ENCODE results near the gene PTPRD. TPM values are rescaled to one million over a fixed set of nuclear protein-coding genes. Genes with fewer than 3 reads are reported as not detected.

The PTPRD gene
- total RNA-seq, 1 experiment from 2014 or later, result 69.6 TPM

DNA sequence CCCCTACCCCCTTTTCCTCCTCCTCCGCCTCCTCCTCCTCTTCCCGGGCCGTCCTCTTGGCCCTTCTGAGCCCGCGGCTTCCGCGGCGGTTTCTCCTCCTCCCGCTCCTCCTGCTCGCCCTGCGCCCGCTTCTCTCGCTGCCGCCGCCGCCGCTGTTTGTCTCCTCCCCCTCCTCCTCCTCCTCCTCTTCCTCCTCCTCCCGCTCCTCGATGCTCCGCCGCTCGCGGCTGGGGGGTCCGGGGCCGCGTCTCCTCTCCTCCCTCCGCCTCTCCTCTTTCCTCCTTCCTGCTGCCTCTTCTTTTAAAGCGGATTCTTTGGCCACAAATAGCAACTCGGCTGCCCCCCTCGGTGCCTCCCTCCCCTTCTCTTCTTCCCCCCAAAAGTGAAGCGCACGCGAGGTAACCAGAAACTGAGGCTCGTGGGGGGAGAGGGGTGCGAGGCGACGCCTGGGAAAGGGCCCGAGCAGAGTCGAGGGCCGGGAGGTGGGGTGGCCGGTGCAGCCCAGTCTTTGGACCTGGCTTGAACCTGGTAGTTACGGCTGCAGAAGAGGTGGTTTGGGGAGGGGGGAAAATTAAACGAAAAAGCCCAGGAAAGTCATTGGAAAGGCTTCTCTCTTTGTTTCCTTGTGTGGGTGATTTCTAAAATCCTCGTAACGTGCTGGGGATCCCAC, 1754.7 kb downstream of the PTPRD start (continued):
- TF ChIP-seq EMX1 (CRISPR knock-in tag; IDR thresholded peaks at IDR 0.05) (0 out of 2 replicates have a peak, but pooled peaks have one; percentile 47), SP1 (CRISPR knock-in tag; conservative IDR thresholded peaks at IDR 0.05) (peak; percentile 64), ELF4 (CRISPR knock-in tag; IDR thresholded peaks at IDR 0.05; ENCODE audit: low read depth) (peak; percentile 61; the same call in 1 of the 2 replicates), ZNF232 (CRISPR knock-in tag; IDR thresholded peaks at IDR 0.05) (0 out of 2 replicates have a peak, but pooled peaks have one; percentile 42), TEAD1 (CRISPR knock-in tag; IDR thresholded peaks at IDR 0.05) (no peak), ZNF263 (CRISPR knock-in tag; IDR thresholded peaks at IDR 0.05; ENCODE audit: low read depth) (peak; percentile 99), ETV6 (CRISPR knock-in tag; IDR thresholded peaks at IDR 0.05) (peak; percentile 12; the same call in 1 of the 2 replicates)
- TF ChIP-seq, protein P1, sequence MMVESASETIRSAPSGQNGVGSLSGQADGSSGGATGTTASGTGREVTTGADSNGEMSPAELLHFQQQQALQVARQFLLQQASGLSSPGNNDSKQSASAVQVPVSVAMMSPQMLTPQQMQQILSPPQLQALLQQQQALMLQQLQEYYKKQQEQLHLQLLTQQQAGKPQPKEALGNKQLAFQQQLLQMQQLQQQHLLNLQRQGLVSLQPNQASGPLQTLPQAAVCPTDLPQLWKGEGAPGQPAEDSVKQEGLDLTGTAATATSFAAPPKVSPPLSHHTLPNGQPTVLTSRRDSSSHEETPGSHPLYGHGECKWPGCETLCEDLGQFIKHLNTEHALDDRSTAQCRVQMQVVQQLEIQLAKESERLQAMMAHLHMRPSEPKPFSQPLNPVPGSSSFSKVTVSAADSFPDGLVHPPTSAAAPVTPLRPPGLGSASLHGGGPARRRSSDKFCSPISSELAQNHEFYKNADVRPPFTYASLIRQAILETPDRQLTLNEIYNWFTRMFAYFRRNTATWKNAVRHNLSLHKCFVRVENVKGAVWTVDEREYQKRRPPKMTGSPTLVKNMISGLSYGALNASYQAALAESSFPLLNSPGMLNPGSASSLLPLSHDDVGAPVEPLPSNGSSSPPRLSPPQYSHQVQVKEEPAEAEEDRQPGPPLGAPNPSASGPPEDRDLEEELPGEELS (CRISPR knock-in tag; IDR thresholded peaks at IDR 0.05), result 0 out of 2 replicates have a peak, but pooled peaks have one; percentile 16

DNA sequence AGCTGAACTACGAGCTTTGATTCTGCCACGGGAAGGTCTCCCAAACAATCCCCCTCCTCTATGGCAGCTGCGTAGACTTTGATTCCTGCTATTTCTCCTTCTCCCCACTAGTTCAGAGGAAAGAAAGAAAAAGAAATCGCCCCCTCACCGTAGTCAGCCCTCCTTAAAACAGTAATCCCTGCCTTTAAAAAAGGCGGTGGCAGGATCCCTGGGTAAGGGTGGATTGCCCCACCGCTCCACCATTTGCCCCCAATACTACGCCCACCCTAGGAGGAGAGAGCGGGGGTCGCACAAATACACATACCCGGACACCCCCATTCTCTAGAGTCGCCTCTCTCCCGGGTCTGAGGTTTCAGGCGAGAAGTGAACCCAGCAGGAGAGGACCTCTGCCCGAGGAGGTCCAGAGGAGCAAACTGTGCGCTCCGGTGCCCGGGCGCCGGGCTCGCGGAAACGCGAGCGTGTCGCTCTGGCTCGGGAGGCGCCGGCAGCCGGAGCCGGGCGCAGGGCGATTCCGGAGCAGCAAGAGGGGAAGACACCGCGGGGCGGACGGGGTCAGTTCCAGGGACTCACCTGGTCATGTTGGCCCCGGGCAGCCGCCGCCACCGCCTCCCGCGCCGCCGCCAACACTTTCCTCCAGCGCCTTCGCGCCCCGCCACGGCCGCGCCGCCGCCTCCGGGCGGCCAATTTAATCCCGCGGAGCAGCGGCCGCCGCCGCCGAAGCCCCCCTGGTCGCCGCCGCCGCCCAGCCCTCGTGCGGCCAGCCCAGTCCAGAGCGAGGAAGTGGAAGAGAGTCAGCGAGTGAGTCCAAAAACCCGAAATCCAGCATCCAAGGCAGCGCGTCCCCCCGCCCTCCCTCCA, 1755.5 kb downstream of the PTPRD start:
- CTCF ChIA-PET, result interaction anchor here (1.0 to 1.7 kb wide), 4 partner anchors 12 to 184 kb away, joined by 3 to 6 read pairs (median 4); no protein-coding TSS in a partner anchor
- peak overlapping the region; percentile 90 for H3K4me3 Mint-ChIP-seq

More for the DNA sequence above, 1755.5 kb downstream of the PTPRD start:
- TF ChIP-seq TCF7 (CRISPR knock-in tag; IDR thresholded peaks at IDR 0.05; ENCODE audit: low read depth), result peak; percentile 25; the same call in 1 of the 2 replicates
- TF ChIP-seq, protein P2, sequence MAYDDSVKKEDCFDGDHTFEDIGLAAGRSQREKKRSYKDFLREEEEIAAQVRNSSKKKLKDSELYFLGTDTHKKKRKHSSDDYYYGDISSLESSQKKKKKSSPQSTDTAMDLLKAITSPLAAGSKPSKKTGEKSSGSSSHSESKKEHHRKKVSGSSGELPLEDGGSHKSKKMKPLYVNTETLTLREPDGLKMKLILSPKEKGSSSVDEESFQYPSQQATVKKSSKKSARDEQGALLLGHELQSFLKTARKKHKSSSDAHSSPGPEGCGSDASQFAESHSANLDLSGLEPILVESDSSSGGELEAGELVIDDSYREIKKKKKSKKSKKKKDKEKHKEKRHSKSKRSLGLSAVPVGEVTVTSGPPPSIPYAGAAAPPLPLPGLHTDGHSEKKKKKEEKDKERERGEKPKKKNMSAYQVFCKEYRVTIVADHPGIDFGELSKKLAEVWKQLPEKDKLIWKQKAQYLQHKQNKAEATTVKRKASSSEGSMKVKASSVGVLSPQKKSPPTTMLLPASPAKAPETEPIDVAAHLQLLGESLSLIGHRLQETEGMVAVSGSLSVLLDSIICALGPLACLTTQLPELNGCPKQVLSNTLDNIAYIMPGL (CRISPR knock-in tag; IDR thresholded peaks at IDR 0.05), result peak; percentile 89
- TF ChIP-seq, protein P3, sequence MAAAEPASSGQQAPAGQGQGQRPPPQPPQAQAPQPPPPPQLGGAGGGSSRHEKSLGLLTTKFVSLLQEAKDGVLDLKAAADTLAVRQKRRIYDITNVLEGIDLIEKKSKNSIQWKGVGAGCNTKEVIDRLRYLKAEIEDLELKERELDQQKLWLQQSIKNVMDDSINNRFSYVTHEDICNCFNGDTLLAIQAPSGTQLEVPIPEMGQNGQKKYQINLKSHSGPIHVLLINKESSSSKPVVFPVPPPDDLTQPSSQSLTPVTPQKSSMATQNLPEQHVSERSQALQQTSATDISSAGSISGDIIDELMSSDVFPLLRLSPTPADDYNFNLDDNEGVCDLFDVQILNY (CRISPR knock-in tag; IDR thresholded peaks at IDR 0.05), result peak; percentile 10; the same call in 1 of the 2 replicates
- TF ChIP-seq FOXP1 (CRISPR knock-in tag; IDR thresholded peaks at IDR 0.05; ENCODE audit: borderline replicate concordance), result no peak
- TF ChIP-seq, protein P4, sequence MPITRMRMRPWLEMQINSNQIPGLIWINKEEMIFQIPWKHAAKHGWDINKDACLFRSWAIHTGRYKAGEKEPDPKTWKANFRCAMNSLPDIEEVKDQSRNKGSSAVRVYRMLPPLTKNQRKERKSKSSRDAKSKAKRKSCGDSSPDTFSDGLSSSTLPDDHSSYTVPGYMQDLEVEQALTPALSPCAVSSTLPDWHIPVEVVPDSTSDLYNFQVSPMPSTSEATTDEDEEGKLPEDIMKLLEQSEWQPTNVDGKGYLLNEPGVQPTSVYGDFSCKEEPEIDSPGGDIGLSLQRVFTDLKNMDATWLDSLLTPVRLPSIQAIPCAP (CRISPR knock-in tag; IDR thresholded peaks at IDR 0.05), result no peak
- TF ChIP-seq ZNF263 (CRISPR knock-in tag; IDR thresholded peaks at IDR 0.05; ENCODE audit: low read depth), result no peak
- TF ChIP-seq, protein P1 (CRISPR knock-in tag; IDR thresholded peaks at IDR 0.05), result 0 out of 2 replicates have a peak, but pooled peaks have one; percentile 1
- no peak for TF ChIP-seq SMAD4 (CRISPR knock-in tag; IDR thresholded peaks at IDR 0.05)
- ATAC-seq (peak; percentile 38), DNase-seq (ENCODE audit: low spot score) (peak; percentile 58)
- POLR2A ChIA-PET, result no interaction called here
- Mint-ChIP-seq H3K27ac (no peak overlapping the region), H3K9me3 (no peaks in the 10 kb centered on the region), H3K27me3 (ENCODE audit: low read depth) (peaks cover 15% of the 10 kb centered on the region), H3K36me3 (no peaks in the 10 kb centered on the region), H3K4me1 (peaks cover 41% of the 10 kb centered on the region)
